ENCODE data around the gene EIF4EBP3. TPM values are rescaled to one million over a fixed set of nuclear protein-coding genes. Genes with fewer than 3 reads are reported as not detected.

EIF4EBP3 gene
- total RNA-seq, 1 donor from 2014 or later = 13.8 TPM

Other genes with a start within 250 kb of the EIF4EBP3 start
- gene PFDN1, start 244.6 kb upstream of the EIF4EBP3 start, total RNA-seq = 51.5 and 57.9 TPM in 2 replicates
- 21.9 and 22.5 TPM in 2 replicates for gene HBEGF, start 201.1 kb upstream of the EIF4EBP3 start, total RNA-seq
- gene SLC4A9, start 187.5 kb upstream of the EIF4EBP3 start, total RNA-seq = not detected in 2 replicates
- 118 and 121 TPM in 2 replicates for gene ANKHD1, start 145.8 kb upstream of the EIF4EBP3 start, total RNA-seq
- gene SRA1, start 9.8 kb downstream of the EIF4EBP3 start, total RNA-seq = 53.8 and 54.9 TPM in 2 replicates
- gene APBB3, start 16.9 kb downstream of the EIF4EBP3 start, total RNA-seq = 16.5 and 17.8 TPM in 2 replicates
- gene SLC35A4, start 17.2 kb downstream of the EIF4EBP3 start, total RNA-seq = 105 and 106 TPM in 2 replicates
- gene CD14, start 85.5 kb downstream of the EIF4EBP3 start, total RNA-seq = 0.31 and 0.35 TPM in 2 replicates
- 38.1 and 41.9 TPM in 2 replicates for gene TMCO6, start 91.8 kb downstream of the EIF4EBP3 start, total RNA-seq
- gene NDUFA2, start 100.0 kb downstream of the EIF4EBP3 start, total RNA-seq = 63.2 and 63.6 TPM in 2 replicates
- gene IK, start 100.2 kb downstream of the EIF4EBP3 start, total RNA-seq = 112 and 113 TPM in 2 replicates
- gene WDR55, start 117.2 kb downstream of the EIF4EBP3 start, total RNA-seq = 41.6 and 42.9 TPM in 2 replicates
- 2.8 and 3.8 TPM in 2 replicates for gene DND1, start 125.9 kb downstream of the EIF4EBP3 start, total RNA-seq
- 109 and 115 TPM in 2 replicates for gene HARS1, start 143.7 kb downstream of the EIF4EBP3 start, total RNA-seq
- gene HARS2, start 143.8 kb downstream of the EIF4EBP3 start, total RNA-seq = 28.0 and 29.6 TPM in 2 replicates
- 67.1 and 67.2 TPM in 2 replicates for gene ZMAT2, start 152.8 kb downstream of the EIF4EBP3 start, total RNA-seq
- gene PCDHA1, start 238.5 kb downstream of the EIF4EBP3 start, total RNA-seq = not detected in 2 replicates
- gene PCDHA2, start 247.2 kb downstream of the EIF4EBP3 start, total RNA-seq = not detected in 2 replicates

Data from activated CD4-positive, alpha-beta T cell treated with anti-CD3 and anti-CD28 coated beads, Interleukin-2, amount 10 ng/mL, durations not matched to agents 24 days and 14 days (primary cell).